Measurements from ENCODE around the gene MCU. TPM values are rescaled to one million over a fixed set of nuclear protein-coding genes. Genes with fewer than 3 reads are reported as not detected.
"Not testable (repeated sequence)": the region's sequence is repeated elsewhere in the genome, so short reads cannot be mapped to it uniquely, and the experiment has no call there.

The MCU gene
- total RNA-seq, 1 experiment from 2014 or later, result 18.7 TPM

DNA sequence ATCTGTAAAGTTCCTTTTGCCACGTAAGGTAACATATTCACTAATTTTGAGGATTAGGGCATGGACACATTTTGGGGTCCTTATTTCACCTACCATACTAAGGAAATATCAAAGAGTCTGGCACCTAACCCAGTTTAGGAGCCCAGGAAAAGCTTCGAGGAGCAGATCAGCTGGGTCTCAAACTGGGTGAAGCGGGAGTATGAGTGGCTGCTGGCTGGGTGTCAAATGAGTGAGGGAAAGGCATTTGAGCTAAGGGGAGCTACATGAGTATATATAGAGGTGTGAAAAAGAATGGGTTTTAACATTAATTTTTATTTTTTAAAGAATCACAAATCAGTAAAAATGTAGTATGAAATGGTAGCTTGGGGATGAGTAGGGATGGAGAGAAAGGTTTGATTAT, 71.3 kb downstream of the MCU start:
- no TSS peak for BruUV-seq (replicated peaks)
- Histone ChIP-seq H3K36me3 (ENCODE audit: insufficient read depth, low read length, poor library complexity, severe bottlenecking) (no peaks in the 10 kb centered on the region), H3K4me3 (ENCODE audit: low read depth, low read length, poor library complexity, severe bottlenecking) (no peak overlapping the region), H3K27ac (ENCODE audit: low read depth, low read length, poor library complexity, severe bottlenecking) (no peak overlapping the region), H3K4me1 (ENCODE audit: insufficient read depth, low read length, poor library complexity, severe bottlenecking) (no peaks in the 10 kb centered on the region), H3K27me3 (replicated peaks; ENCODE audit: insufficient read depth, low read depth, low read length, poor library complexity) (no peaks in the 10 kb centered on the region), H3K9me3 (ENCODE audit: low read depth, low read length, poor library complexity, severe bottlenecking) (peaks cover 3% of the 10 kb centered on the region)
- no peak for TF ChIP-seq EZH2 (IDR thresholded peaks at IDR 0.05; ENCODE audit: borderline replicate concordance, low read depth, low read length, poor library complexity, severe bottlenecking)
- TF ChIP-seq, protein P1, sequence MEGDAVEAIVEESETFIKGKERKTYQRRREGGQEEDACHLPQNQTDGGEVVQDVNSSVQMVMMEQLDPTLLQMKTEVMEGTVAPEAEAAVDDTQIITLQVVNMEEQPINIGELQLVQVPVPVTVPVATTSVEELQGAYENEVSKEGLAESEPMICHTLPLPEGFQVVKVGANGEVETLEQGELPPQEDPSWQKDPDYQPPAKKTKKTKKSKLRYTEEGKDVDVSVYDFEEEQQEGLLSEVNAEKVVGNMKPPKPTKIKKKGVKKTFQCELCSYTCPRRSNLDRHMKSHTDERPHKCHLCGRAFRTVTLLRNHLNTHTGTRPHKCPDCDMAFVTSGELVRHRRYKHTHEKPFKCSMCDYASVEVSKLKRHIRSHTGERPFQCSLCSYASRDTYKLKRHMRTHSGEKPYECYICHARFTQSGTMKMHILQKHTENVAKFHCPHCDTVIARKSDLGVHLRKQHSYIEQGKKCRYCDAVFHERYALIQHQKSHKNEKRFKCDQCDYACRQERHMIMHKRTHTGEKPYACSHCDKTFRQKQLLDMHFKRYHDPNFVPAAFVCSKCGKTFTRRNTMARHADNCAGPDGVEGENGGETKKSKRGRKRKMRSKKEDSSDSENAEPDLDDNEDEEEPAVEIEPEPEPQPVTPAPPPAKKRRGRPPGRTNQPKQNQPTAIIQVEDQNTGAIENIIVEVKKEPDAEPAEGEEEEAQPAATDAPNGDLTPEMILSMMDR (conservative IDR thresholded peaks at IDR 0.05; ENCODE audit: low read depth, low read length), result no peak
- CTCF ChIA-PET, result no interaction called here
- POLR2A ChIA-PET (ENCODE audit: low non-redundant PET), result no interaction called here
- intact Hi-C loops (cut with micrococcal nuclease; ENCODE audit: unreplicated experiment), result no loop called here
- no peak for DNase-seq (ENCODE audit: low spot score)

DNA sequence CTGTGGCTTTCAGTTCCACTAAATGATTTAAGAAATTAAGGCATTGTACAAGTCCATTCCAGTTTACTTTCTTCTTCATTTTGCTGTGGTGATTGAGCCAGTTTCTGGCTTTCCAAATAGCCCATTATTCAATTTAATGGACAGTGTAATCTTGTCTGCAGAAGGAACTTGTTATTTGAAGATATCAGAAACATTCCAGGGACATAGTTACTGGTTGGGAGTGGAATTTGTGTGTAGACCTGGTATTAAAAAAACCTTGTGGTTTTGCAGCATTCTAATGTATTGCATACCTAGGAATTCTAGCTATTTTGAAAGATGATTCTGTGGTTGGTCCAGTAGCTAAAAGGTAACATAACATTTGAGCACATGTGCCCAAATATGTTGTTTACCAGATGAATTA, 72.2 kb downstream of the MCU start:
- intact Hi-C loops (cut with micrococcal nuclease; ENCODE audit: unreplicated experiment), result no loop called here
- DNase-seq (ENCODE audit: low spot score), result no peak
- no TSS peak for BruUV-seq (replicated peaks)
- H3K9me3 ChIP-seq (ENCODE audit: low read depth, low read length, poor library complexity, severe bottlenecking), result peaks cover 3% of the 10 kb centered on the region
- ChIA-PET CTCF (no interaction called here), POLR2A (ENCODE audit: low non-redundant PET) (no interaction called here)
- H3K4me3 ChIP-seq (ENCODE audit: low read depth, low read length, poor library complexity, severe bottlenecking), result no peak overlapping the region
- H3K4me1 ChIP-seq (ENCODE audit: insufficient read depth, low read length, poor library complexity, severe bottlenecking), result no peaks in the 10 kb centered on the region
- no peak overlapping the region for H3K27ac ChIP-seq (ENCODE audit: low read depth, low read length, poor library complexity, severe bottlenecking)
- no peaks in the 10 kb centered on the region for H3K27me3 ChIP-seq (replicated peaks; ENCODE audit: insufficient read depth, low read depth, low read length, poor library complexity)
- no peaks in the 10 kb centered on the region for H3K36me3 ChIP-seq (ENCODE audit: insufficient read depth, low read length, poor library complexity, severe bottlenecking)
- TF ChIP-seq EZH2 (IDR thresholded peaks at IDR 0.05; ENCODE audit: borderline replicate concordance, low read depth, low read length, poor library complexity, severe bottlenecking), result no peak
- TF ChIP-seq, protein P1 (conservative IDR thresholded peaks at IDR 0.05; ENCODE audit: low read depth, low read length), result no peak

DNA sequence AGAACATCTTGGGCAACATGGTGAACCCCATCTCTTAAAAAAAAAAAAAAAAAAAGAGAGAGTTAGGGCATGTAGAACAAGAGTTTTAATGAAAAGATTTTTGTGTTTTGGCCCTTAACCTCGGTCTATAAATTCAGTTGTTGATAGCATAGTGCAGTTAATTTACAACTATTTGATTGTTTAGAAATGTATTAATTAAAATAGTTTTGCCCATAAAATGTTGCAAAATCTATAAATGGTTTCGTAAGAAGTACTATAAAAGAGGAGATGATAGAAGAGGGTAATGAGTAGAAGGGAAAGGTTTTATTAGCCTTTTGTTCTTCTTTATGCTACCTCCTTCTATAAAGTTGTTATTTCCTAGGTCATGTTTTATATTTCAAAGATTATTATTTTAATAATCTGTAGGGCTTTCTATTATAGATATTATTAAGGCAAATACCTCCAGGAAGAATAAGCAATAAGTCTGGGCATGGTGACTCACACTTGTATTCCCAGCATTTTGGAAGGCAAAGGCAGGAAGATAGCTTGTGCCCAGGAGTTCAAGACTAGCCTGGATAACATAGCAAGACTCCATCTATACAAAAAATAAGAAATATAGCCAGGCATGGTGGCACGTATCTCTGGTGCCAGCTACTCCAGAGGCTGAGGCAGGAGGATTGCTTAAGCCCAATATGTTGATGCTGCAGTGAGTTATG, 73.3 kb downstream of the MCU start:
- Histone ChIP-seq H3K9me3 (ENCODE audit: low read depth, low read length, poor library complexity, severe bottlenecking) (peaks cover 3% of the 10 kb centered on the region), H3K4me1 (ENCODE audit: insufficient read depth, low read length, poor library complexity, severe bottlenecking) (no peaks in the 10 kb centered on the region), H3K27ac (ENCODE audit: low read depth, low read length, poor library complexity, severe bottlenecking) (no peak overlapping the region), H3K36me3 (ENCODE audit: insufficient read depth, low read length, poor library complexity, severe bottlenecking) (no peaks in the 10 kb centered on the region), H3K4me3 (ENCODE audit: low read depth, low read length, poor library complexity, severe bottlenecking) (no peak overlapping the region), H3K27me3 (replicated peaks; ENCODE audit: insufficient read depth, low read depth, low read length, poor library complexity) (no peaks in the 10 kb centered on the region)
- POLR2A ChIA-PET (ENCODE audit: low non-redundant PET), result no interaction called here
- CTCF ChIA-PET, result interaction anchor here (0.6 kb wide), 1 partner anchor 716 kb away, joined by 4 read pairs; no protein-coding TSS in a partner anchor
- TF ChIP-seq, protein P1 (conservative IDR thresholded peaks at IDR 0.05; ENCODE audit: low read depth, low read length), result no peak
- no peak for DNase-seq (ENCODE audit: low spot score)
- intact Hi-C loops (cut with micrococcal nuclease; ENCODE audit: unreplicated experiment), result no loop called here
- no TSS peak for BruUV-seq (replicated peaks)

DNA sequence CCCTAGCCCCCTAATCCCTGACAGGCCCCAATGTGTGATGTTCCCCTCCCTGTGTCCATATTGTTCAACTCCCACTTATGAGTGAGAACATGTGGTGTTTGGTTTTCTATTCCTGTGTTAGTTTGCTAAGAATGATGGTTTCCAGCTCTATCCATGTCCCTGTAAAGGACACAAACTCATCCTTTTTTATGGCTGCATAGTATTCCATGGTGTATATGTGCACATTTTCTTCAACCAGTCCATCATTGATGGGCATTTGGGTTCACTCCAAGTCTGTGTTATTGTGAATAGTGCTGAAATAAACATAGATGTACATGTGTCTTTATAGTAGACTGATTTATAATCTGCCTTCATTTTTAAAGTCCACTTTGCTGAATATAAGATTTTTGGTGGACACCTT, 79.3 kb downstream of the MCU start:
- POLR2A ChIA-PET (ENCODE audit: low non-redundant PET); BruUV-seq (replicated peaks); H3K36me3 ChIP-seq (ENCODE audit: insufficient read depth, low read length, poor library complexity, severe bottlenecking); CTCF ChIA-PET; DNase-seq (ENCODE audit: low spot score); H3K27me3 ChIP-seq (replicated peaks; ENCODE audit: insufficient read depth, low read depth, low read length, poor library complexity); H3K4me3 ChIP-seq (ENCODE audit: low read depth, low read length, poor library complexity, severe bottlenecking); H3K27ac ChIP-seq (ENCODE audit: low read depth, low read length, poor library complexity, severe bottlenecking); H3K4me1 ChIP-seq (ENCODE audit: insufficient read depth, low read length, poor library complexity, severe bottlenecking): not testable (repeated sequence)
- H3K9me3 ChIP-seq (ENCODE audit: low read depth, low read length, poor library complexity, severe bottlenecking), result peaks cover 14% of the 10 kb centered on the region
- intact Hi-C loops (cut with micrococcal nuclease; ENCODE audit: unreplicated experiment), result loop anchor here (5.0 kb wide), 1 partner anchor 59 kb away; no protein-coding TSS in a partner anchor

All from A673 (cell line).